Activated CD4-positive, alpha-beta T cell treated with anti-CD3 and anti-CD28 coated beads, Interleukin-2, amount 50 U/mL, for 48 hours (primary cell): ENCODE data around the gene PRX.

Experiments
- DNase-seq, 2 experiments: peaks; one replicate each; pipeline ENCODE4 v3.0.0-alpha.2; 2020

Gene PRX

DNA sequence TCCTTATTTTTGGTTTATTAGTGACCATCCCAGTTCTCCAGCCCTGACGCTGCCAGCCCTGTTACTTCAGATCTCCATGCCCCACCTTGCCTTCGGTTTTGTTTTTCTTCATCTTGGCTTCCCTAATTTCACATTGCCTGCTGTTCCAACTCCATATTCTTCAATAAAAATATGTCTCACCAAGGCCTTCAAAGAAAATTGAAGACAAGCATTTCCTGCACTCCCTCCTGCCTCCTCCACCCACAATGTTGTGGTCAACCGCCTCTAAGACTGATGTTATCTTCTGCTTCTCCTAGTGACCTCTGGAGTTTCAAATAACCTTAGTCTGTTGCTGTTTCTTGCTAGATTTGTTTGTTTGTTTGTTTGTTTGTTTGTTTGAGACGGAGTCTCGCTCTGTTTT, 50.1 kb downstream of the PRX start:
- DNase-seq, result no peak

DNA sequence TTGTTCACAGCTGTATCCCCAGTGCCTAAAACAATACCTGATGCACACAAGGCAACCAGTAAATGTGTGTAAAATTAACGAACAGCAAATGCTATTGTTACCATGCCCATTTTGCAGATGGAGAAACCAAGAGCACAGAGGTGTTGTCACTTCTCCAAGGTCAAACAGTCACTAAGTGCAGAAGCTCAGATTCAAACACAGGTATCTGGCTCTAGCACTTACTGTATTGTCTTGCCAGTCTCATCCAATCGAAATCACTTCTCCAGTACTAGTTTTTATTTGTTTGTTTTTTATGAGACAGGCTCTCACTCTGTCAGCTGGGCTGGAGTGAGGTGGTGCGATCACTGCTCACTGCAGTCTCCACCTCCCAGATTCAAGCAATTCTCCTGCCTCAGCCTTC, 51.0 kb downstream of the PRX start:
- DNase-seq, result no peak

DNA sequence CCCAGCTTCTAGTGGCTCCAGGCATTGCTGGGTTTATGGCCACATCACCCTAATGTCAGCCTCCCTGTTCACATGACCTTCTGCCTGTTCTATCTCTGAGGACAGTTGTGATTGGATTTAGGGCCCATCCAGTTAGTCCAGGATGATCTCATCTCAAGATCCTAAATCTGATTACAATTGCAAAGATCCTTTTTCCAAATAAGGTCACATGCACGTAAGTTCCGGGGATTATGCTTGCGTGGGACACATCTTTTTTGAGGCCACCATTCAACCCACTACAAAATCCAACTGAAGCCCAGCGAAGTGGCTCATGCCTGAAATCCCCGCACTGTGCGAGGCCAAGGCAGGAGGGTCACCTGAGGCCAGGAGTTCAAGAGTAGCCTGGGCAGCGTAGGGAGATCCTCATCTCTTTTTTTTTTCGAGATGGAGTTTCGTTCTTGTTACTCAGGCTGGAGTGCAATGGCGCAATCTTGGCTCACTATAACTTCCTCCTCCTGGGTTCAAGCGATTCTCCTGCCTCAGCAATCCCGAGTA, 52.4 kb downstream of the PRX start:
- no peak for DNase-seq

DNA sequence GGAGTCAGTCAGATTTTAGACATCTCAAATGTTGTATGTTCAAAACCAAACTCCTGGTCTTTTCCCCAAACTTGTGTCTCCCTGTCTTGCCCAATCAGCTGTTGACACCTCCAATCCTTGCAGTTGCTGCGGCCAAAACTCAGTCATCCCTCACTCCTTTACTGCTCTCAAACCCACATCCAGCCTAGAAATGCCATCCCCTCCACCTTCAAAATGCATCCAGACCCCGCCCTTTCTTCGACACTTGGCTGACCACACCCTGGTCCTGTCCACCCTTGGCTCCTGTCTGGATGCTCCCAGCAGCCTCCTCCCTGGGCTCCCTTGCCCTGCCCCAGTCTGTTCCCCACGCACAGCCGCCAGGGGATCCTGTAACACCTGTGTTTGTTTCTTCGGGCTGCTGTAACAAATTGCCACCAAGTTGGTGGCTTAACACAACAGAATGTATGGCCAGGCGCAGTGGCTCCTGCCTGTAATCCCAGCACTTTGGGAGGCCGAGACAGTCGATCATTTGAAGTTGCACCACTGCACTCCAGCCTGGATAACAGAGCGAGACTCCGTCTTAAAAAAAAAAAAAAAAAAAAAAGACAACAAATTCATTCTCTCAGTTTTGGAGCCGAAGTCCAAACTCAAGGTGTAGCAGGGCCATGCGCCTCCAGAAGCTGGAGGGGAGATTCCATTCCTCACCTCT, 53.0 kb downstream of the PRX start:
- DNase-seq, result no peak

DNA sequence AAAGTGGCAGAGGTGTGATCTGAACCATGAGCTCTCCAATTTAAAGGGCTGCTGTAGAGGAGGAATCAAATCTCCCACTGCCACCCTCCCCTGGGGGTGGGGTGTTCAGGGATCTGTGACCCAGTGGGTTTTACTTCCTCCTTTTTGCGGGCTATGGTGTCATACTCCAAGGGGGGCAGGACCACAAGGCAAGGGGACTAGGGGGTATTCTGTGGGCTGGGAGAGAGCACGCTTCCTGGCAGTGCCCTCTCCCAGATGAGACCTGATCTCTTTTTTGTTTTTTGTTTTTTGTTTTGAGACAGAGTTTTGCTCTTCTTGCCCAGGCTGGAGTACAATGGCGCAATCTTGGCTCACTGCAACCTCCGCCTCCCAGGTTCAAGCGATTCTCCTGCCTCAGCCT, 54.4 kb downstream of the PRX start:
- no peak for DNase-seq

DNA sequence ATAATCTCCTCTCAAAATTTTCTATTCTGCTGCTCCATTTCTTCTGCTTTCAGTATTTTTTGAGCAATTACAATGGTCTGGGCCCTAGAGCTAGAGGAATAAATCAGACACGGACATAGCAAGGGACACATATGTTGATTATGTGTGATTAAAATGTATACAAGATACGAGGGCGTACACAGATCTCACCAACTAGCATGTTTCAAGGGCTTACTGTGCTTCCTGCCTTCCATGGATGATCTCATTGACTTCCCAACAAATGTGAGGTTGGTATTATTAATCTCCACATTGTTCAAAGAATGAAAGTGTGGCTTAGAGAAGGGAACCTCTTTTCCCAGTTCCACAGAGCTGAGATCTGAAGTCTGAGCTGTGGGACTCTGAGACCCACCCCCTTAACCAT, 55.5 kb downstream of the PRX start:
- DNase-seq, result no peak

DNA sequence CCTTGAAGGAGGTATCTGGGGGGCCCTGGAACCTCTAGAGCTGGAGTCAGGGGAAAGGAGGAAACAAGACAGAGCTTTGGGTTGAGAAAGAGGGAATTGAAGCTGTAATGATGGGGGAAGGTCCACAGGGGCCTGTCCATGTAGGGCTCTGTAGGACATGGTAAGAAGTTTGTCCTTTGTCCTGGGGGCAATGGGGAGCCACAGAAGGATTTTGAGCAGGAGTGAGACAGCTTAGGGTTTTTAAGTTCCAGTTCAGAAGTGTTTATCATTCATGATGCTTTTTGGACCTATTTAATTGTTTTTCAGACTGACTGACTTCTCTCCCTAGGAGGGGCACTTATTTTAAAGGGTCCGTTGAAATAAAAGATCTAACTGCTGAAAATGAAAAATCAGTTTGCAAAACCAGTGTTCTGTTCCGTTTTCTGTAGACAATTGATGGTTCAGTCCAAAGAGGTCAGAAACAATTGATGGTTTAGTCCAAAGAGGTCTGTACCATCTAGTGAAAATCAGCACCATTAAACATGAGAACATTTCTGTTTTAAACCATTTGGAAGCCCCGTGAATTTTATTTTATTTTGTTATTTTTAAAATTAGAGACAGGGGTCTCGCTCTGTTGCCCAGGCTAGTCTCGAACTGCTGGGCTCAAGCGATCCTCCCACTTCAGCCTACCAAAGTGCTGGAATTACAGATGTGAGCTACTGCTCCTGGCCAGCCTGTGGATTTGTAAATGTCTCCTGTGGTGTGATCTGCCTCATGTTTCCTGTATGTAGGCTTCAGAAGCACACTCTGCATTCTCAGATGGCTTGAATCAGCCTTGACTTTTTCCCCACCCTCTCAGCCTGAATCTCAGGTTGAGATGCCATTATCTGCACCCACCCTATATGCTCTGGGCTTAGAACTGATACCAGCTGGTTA, 56.2 kb downstream of the PRX start:
- DNase-seq, result no peak

DNA sequence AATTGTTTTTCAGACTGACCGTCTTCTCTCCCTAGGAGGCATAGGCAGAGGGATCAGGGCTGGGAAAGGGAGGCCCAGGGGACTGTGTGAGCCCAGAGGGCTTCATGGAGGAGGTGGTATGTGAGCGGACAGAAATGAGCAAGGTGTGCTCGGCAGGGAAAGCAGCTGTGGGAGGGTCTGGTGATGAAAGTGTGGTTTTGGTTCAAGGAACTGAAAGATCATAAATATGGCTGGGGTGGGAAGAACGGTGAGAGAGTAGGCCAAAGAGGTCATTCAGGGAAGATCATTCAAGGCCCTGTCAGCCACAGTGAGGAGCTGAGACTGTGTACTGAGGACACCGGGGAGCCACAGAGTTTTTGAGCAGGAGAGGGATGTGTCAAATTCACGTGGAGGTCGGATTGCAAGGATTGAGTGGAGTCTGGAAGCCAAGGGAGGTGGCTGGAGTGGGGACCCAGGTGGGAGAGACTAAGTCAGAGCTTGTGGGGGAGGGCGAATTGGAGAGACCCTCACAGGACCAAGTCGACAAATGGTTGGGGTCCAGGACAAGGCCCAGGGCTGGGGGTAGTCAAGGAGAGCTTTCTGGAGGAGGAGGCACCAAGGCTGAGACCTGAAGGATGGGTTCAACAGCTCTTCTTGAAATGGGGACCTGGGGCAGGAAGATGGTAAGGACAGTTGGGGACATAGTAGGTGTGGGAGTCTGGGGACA, 57.0 kb downstream of the PRX start:
- DNase-seq, result no peak

DNA sequence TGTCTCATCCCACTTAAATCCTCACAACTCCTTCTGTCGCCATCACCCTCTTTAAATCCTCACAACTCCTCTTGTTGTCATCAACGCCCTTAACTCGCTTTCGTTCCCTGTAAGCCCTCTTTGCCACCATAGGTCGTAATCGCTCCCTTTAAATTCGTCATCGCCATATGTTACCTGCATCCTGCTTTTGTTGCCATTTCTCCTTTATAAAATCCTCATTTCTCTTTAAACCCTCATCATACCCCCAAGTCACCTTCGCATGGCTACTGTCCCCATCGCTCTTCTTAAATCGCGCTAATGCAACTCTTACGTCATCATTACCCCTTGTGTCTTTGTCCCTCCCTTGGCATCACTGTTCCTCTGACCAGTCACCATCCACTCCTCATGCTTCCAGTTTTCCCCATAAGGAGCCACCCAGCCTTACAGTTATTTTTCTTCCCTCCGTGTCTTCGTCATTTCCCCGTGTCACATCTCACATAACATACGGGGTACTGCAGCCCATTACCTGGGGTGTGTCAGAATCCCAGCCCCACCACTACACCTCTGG, 64.1 kb downstream of the PRX start:
- peak in 1 of 2 experiments; percentile 7 for DNase-seq

DNA sequence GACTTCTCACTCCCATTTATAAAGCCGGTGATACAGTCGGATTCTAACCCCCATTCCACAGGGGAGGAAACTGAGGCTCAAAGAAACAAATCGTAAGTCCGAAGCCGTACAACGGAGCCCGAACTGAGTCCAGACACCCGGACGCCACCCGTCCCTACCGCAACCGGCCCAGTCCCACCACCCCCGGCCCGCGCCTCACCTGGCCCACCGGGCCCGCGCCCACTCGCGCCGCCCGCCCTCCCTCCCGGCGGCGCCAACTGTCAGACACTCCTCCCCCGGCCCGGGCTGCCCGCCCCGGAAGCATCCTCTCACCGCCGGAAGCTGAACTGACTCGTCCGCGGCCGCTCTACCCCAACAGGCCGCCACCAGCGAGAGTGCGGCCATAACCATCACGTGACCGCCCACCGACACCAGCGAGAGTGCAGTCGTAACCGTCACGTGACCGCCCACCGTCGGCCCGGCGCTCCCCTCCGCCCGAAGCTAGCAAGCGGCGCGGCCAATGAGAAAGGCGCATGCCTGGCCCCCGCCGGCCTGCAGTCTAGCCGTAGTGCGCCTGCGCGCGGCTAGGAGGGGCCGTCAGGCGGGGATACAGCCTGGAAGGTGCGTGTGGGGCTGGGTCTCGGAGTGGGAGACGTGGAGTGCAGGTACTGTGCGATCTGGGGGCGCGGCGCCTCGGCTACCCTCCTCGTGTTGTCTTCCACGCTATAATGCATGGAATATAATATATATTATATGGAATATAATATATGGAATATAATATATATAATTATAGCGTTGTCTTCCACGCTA, 64.9 kb downstream of the PRX start, which contains the start of the genes C19orf47 and PLD3:
TSS of gene C19orf47 (minus strand) at position 273 of the 789 bp plus-strand sequence. CDS start 6,540 bp downstream, outside the sequence.
TSS of gene PLD3 (plus strand) at position 571 of the 789 bp plus-strand sequence. CDS start 17,789 bp downstream, outside the sequence.
- peak; percentile 98 to 99 for DNase-seq

DNA sequence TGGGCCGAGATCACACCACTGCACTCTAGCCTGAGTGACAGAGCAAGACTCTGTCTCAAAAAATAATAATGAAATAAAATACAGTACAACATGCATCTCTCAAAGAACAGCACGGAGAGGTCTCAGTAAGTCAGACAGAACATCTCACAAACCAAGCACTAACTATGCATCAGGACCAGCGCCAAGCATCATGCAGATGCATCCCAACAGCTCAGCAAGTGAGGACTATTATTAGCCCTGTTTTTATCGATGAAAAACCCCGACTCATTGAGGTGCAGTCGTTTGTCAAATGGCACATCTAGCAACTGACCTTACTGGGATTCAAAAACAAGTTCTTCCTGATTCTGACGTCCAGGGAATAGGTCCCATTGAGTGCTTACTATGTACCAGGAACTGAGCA, 68.8 kb downstream of the PRX start:
- DNase-seq, result no peak
